Fibroblast of skin of back (primary cell): ENCODE data around the gene NTM.

Experiments used
- DNase-seq: peaks from one replicate; pipeline ENCODE4 v3.0.0-alpha.2; 2013

NTM gene

GRCh38 chr11:131652231-131652630 lies 281.8 kb downstream of the NTM start:
- no peak for DNase-seq

DNA sequence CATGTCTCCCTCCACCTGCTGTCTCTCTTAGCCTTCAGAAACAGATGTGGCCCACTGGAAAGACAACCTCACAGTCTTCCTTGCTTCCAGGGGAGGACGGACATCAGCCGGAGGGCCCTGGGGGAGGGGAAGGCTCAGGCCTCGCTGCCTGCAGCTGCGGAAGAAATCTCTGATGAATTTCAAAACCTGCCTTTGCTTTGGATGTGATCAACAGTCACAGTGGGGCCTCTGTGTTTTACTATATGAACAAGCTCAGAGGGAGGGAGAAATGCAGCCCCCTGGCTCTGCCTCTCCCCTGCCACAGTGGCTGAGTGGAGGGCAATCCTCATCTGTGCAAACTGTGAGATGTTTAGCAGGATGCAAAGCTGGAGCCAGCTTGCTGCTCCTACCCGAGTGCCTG lies 282.8 kb downstream of the NTM start:
- DNase-seq = no peak

DNA sequence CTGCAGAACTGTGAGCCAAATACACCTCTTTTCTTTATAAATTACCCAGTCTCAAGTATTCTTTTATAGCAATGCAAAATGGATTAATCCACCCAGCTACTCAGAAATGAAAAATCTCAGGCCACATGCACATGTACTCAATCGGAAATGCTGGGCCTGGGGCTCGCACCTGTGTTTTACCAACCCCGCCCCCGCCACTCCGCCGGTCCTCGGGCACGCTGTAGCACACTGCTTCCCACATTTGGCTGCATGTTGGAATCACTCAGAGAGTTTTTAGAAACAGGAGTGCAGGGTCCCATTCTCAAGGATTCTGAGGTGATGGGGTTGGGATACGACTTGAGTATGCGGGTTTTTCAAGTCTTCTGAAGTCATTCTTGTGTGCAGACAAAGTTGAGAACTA lies 284.4 kb downstream of the NTM start:
- no peak for DNase-seq

DNA sequence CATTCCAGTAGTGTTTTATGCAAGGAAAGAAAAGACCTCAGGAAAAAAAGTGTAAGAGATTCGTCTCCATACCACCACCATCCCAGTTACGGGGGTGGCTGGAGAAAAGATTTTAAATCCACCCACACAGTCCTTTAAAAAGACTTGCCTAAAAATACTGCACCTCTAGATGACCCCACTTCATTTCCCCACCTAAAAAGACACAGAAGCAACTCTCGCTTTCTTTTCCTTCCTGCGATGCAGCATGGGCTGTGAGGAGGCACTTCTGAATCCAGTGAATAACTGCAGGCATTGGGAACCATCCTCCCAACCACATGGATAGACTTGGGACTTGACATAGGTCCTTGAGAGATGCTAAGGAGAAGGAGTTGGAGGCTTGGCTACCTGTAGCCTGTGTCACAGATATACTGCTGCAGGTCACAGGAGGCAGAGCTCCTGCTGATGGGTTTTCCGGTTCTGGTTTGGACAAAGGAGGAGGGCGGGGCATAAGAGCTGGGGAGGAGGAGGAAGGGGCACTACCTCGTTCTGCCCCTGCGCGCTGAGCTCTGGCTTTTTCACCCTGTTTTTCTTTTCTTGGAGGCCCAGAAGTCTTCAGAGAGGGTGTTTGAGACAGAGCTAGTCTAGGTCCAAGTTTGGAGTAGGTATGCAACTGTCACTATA lies 285.9 kb downstream of the NTM start:
- no peak for DNase-seq

DNA sequence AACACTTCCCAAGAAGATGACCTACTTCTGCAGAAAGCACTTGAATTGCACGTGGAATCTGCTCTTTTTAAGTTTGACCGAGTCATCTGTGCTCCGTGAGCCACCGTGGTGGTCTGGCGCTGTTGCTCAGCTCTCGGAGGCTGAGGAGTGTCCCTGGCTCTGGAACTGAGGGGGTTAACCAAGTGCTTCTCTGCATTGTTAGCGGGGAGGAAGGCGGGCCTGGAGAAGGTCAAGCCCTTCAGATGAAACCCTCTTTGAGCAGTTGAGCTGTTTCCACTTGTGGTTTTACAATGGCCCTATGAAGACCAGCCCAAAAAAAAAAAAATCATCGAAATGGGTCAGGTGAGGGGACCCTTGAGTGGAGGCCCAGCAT lies 286.4 kb downstream of the NTM start:
- no peak for DNase-seq

GRCh38 chr11:131658414-131658813 lies 288.0 kb downstream of the NTM start:
- DNase-seq = no peak

DNA sequence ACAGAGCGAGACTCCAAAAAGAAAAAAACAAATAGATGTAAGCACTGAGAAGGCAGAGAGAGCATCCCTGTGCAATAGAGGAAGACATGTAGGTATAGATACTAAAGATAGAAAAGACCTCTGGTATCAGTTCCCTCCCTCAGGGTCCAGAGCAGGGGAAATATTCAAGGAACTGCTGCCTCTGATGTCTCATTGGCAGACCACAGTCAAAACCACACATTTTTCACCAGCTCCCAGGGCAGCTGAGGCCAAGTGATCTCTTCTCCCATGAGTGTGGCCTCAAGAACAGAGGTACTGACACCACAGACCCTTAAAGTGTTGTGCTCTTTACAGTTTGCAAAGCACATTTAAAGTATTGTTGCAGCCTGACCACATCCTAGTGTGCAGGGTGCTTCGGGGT lies 288.5 kb downstream of the NTM start:
- DNase-seq = no peak

- DNase-seq = no peak
Measured at GRCh38 chr11:131659931-131660330, 289.5 kb downstream of the NTM start.

DNA sequence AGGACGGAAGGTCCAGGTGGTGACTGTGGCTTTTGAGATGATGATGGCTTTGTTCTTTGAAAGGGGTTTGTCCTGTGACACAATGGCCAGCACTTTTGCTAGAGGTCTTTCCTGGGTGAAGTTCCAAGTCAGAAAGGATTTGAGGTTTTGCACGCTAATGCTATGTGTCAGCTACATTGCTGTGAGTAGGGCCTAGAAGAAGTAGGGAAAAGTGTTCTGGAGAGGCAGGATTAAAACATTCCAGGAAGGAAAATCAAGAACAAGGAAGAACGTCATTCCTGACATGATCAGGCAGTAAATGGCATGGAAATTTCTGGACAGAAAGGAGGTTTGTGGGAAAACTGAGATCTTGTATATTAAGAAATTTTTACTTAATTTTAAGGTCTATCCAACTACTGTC lies 290.7 kb downstream of the NTM start:
- DNase-seq = peak; percentile 83

DNA sequence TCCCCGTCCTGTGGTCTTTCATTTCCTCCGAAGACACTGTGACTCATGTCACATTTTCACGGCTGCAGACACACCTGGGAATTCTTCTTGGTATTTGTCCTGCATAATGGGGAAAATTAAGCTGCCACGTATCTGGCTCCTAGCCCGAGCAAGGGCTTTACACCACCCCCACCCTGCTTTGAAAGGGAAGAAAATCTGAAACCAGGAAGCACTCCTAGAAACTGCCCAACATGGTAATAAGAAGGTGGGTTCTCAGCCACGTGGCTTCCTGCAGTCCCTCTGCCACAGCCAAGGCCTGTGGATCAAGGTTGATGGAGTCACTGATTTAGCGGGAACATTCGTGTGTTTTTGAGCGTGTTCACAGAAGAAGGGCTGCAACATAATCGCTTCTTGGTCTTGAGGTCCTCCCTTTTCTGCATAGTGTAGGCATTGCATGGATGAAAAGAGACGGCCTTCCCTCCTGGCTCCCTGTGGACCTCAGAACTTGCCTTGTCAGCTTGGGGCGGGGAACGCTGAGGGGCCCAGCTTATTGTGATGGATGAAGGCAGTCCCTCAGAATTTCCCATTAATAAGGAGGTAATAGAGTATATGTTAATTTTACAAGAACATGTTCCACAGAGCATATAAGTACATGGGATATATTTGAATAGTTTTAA lies 292.0 kb downstream of the NTM start:
- peak; percentile 22 for DNase-seq

DNA sequence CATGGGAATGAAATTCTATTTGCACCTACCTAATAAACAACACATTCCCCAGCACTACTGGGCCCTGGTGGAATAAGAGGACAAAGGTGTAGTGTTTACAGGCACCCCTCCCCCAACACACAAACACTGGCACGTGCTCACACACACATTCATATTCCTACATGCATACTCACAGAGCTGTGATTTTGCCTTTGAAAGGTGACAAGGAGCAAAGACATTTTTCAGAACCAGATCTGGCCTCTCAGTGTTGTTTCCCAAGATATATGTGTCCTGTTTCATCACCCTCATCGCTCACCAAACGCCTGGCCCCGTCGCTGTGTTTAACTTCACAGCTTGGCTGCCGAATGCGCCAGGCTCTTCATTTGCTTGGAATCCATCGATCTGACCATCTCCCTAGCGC lies 292.6 kb downstream of the NTM start:
- DNase-seq = no peak

DNA sequence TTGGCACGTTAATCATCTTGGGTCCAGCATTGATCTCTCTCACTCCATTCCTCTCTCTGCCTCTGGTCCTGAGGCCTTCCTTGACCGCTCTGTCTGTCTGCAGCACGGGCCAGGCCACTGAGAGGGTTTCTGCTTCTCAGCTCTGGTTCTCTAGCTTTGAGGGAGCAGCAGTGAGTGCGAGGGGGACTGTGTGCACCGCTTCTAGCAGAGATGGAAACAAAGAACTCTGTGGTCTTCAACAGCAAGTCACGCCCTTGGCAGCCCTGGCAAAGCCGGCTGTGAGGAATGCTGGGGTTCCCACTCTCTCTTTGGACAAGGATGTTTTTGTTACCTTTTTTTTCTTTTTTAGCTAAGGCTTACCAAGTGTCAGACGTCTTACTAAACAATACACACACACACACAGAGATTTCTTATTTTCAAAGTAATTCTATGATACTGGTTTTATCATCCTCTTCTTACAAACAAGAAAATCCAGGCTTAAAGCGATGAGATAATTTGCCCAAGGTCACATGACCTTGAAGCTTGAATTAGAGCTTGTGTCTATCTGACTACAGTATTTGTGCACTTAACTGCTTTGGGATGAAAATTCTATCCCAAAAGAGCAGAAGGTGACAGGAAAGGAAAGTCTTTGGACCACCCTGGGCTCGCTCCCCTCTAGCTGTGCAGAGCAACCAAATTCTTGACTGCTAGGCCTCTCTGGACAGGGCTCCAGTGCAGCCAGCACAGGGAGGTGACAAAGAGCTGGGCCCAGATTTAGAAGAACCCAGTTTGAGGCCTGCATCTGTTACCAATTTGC lies 293.2 kb downstream of the NTM start:
- DNase-seq = no peak

DNA sequence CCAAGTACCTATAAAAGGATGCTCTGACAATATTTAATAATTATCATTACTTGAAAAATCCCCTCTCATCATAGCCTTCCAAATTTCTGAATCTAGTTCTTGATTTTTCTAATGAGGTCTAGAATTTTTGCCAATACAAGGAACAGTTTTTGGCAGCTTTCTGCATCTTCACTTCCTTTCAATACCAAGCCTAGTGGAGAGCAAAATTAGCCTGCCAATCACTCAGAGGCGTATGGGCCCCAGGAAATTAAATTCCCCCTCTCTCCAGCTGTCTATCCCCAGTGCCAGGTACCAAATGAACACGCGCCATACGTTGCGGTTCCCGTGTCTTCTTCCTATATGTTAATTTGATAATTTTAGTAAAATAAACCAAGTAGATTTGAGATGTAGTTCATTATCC lies 293.9 kb downstream of the NTM start:
- DNase-seq = no peak

DNA sequence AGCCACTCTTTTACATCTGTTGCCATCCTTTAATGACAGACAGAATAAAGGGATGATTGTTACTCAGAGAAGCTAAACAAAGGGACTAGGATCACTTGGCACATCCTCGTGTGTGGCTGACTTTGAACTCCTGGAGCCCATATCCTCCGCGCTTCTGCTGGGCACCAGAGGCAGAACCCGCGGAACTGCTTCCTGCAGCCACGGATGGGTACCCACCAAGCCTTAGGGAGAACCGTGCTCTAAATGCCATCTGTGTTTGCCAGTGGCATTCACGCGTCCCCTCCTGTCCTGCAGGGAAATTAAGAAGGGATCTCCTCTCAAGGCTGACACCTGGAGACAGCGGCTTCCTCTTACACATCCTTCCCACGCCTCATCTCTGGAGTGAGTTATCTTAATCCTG lies 294.4 kb downstream of the NTM start:
- no peak for DNase-seq

DNA sequence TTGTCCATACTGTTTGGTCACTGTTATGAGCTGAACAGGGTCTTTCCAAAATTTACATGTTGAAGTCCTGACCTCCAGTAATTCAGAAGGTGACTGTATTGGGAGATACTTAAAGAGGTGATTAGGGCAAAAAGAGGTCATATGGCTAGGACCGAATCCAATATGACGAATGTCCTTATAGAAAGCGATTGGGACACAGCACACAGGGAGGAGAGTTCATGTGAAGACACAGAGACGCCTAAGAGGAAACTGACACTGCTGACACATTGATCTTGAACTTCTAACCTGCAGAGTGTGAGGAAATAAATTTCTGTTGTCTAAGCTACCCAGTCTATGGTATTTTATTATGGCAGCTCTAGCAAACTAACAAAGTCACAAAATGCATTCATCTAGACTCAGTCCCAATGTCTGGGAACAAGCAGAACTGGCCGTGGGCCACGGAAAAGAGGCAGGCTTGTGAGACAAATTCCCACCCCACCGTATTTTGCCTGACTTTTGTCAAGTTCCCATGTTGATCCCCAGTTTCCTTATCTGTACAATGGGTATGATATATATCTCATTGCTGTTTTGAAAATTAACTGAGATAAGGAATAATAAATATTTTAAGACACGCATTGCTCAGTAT lies 295.0 kb downstream of the NTM start:
- DNase-seq = no peak

GRCh38 chr11:131666006-131666405 lies 295.6 kb downstream of the NTM start:
- peak; percentile 30 for DNase-seq

- DNase-seq = peak; percentile 94
Measured at GRCh38 chr11:131666617-131667016, 296.2 kb downstream of the NTM start.

DNA sequence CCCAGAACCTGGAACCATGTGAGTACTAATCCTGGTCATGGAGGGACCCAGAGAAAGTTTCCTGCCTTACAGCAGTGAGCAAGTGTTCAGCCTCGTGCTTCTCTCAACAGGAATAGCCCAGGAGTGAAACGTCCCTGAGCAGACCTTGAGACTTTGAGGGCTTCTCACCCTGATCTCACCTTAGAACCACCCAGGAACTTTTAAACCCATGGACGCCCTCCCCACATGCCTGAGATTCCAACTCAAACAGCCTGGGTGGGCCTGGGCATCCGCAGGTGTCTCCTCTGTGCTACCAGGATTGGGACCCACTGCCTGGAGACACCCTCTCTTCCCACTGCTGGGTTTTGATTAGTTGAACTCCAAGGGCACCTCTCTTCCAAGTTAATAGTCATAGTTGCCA lies 297.2 kb downstream of the NTM start:
- DNase-seq = no peak

DNA sequence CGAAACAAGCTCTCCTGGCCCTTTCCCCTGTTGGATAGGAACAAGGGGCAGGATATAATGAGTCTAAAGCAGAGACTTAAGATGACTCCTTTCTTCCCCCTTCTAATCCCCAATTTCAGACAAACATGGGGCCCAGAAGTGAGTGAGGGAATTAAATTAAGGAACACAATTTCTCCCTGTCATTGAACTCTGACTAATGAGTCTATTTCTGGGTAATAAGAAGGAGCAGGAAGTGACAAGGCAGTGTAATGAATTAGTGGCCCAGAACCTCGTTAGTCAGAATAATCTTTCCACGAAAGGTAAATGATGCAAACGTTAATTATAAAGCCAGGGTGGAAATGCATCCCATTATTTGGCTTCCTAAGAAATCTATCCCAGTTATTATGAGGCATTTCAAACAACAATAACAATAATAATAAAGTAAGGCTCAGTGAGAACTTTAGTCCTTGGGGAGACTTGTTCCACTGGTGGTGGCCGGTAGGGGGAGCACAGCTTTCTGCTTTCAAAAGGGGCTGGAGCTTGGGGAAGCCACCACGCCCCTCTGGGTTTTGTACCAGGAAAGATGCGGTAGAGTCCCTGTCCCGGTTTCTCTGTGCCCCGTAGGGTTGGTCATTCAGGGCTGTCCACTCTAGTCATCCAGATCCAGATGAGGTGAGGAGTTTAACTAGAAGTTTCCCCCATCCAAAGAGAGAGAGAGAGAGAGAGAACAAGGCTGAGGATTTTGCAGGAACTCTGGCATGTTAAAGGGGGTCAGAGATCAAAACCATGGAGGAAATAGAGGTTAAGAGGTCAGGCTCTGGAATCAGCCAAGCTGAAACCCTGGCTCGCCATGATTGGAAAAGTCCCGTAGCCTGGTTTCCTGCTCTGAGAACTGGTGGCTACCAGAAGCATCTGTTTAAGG lies 298.3 kb downstream of the NTM start:
- DNase-seq = peak; percentile 52

- no peak for DNase-seq
Measured at GRCh38 chr11:131669401-131669780, 299.0 kb downstream of the NTM start.

DNA sequence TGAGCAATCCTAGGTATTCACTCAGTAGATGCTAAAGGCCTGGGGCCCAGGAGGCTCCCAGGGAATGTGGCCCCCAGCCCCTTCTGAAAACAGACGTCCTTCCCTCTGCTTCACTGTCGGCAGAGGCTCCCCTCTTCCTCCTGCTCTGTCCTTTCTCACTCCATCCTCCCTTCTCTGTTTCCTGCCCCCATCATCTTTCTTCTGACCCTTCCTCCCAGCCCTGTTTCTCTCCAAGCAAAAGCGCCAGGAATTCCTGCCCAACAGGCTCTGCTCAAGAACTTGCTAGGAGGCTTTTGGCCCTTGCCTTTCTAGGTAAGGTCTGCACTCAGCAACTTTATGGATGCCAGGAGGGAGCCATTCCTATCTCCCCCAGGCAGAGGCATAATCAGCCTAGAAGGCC lies 300.5 kb downstream of the NTM start:
- no peak for DNase-seq

DNA sequence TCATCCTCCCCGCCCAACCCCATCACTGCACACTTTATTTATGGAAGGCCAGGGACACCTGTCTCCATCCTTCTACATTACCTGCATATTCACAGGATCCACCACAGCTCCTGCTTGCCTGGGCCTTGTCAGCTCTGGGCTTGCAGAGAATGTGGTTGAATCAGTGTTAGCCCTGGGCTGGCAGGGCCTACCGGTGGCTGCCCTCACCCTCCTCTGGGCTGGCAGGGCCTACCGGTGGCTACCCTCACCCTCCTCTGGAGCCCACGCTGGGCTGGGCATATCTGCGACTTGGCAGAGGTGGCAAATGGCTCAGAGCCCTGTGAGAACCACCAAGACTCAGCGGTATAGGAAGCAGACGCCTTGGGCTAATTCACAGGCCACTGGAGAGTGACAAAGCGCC lies 300.9 kb downstream of the NTM start:
- DNase-seq = no peak

- DNase-seq = no peak
Measured at GRCh38 chr11:131671734-131672133, 301.3 kb downstream of the NTM start.
